ENCODE measurements around the gene VKORC1L1. TPM values are rescaled to one million over a fixed set of nuclear protein-coding genes. Genes with fewer than 3 reads are reported as not detected.

The VKORC1L1 gene
- total and polyA plus RNA-seq, 2 donors (not counting 3 experiments of a cell fraction or from before 2014, with no cell fraction given): 14.5 to 36.7 TPM

- no peak overlapping the region for H3K9ac ChIP-seq (replicated peaks; ENCODE audit: extremely low read depth, insufficient read depth, low read length)
- no peak for DNase-seq (ENCODE audit: low read depth, low spot score)
- no peaks in the 10 kb centered on the region for H3K9me3 ChIP-seq (replicated peaks; ENCODE audit: control insufficient read depth, insufficient read depth, low read length)
- no TSS peak for BruUV-seq (replicated peaks)
- peaks cover 5 to 6% of the 10 kb centered on the region in 2 experiments for H3K36me3 ChIP-seq (ENCODE audit: control insufficient read depth in 2 of 2, extremely low read depth in 1 of 2, insufficient read depth in 2 of 2, low read length in 2 of 2)
- H2AFZ ChIP-seq (ENCODE audit: low read depth, low read length): no peak overlapping the region
- TF ChIP-seq JUN (IDR thresholded peaks at IDR 0.05; ENCODE audit: borderline replicate concordance, insufficient read depth, insufficient read length, low read depth) (no peak), GATA2 (IDR thresholded peaks at IDR 0.05; ENCODE audit: insufficient read depth, insufficient read length, low read depth, low read length) (no peak), POLR2A (IDR thresholded peaks at IDR 0.05; ENCODE audit: low read depth, low read length) (no peak), CTCF (IDR thresholded peaks at IDR 0.05; ENCODE audit: extremely low read depth in 1 of 2, insufficient read depth in 1 of 2, low read depth in 1 of 2, low read length in 2 of 2) (no peak), MYC (IDR thresholded peaks at IDR 0.05; ENCODE audit: low read depth, low read length) (no peak), POLR2AphosphoS5 (IDR thresholded peaks at IDR 0.05; ENCODE audit: insufficient read depth, low read depth, low read length) (no peak), EZH2 (IDR thresholded peaks at IDR 0.05; ENCODE audit: borderline replicate concordance, low read depth, low read length, severe bottlenecking) (no peak), FOS (IDR thresholded peaks at IDR 0.05; ENCODE audit: borderline replicate concordance, insufficient read depth, low read length) (no peak), MAX (IDR thresholded peaks at IDR 0.05; ENCODE audit: insufficient read depth, insufficient read length) (no peak)
- H3K27ac ChIP-seq (ENCODE audit: insufficient read depth, low read depth, low read length): no peak overlapping the region
- intact Hi-C loops (cut with micrococcal nuclease): no loop called here
- no peaks in the 10 kb centered on the region for H4K20me1 ChIP-seq (replicated peaks; ENCODE audit: control insufficient read depth, extremely low read depth, insufficient read depth, low read length)
- no peak for FAIRE-seq
- H3K9me1 ChIP-seq (replicated peaks; ENCODE audit: control insufficient read depth, extremely low read depth, insufficient read depth, low read length): no peaks in the 10 kb centered on the region
- no peak overlapping the region for H3K4me3 ChIP-seq (replicated peaks in 1 of 3; ENCODE audit: insufficient read depth in 1 of 3, low read depth in 1 of 3, low read length in 3 of 3)
- CTCF ChIA-PET: no interaction called here
- no peaks in the 10 kb centered on the region for H3K27me3 ChIP-seq (ENCODE audit: control insufficient read depth in 2 of 2, insufficient read depth in 2 of 2, low read length in 2 of 2)
- H3K4me1 ChIP-seq (ENCODE audit: control insufficient read depth, extremely low read depth, insufficient read depth, low read length): no peaks in the 10 kb centered on the region
- H3K4me2 ChIP-seq (ENCODE audit: insufficient read depth, low read length): no peak overlapping the region
- no peaks in the 10 kb centered on the region for H3K79me2 ChIP-seq (ENCODE audit: control insufficient read depth, insufficient read depth, low read length)
- dilution Hi-C loops (cut with MboI; ENCODE audit: extremely low pct_ligation_motif_present, low sequenced_read_pairs): no loop called here
- POLR2A ChIA-PET: no interaction called here
These were observed 80.3 kb downstream of the VKORC1L1 start for GRCh38 chr7:65953001-65953720.

Data from endothelial cell of umbilical vein (primary cell).